ENCODE data around the gene GLIPR1L2. TPM values are rescaled to one million over a fixed set of nuclear protein-coding genes. Genes with fewer than 3 reads are reported as not detected.

Gene GLIPR1L2
- total RNA-seq, 1 experiment from 2014 or later, result 0.44 TPM

GRCh38 chr12:75479963-75480461 is 89.1 kb downstream of the GLIPR1L2 start:
- intact Hi-C loops (cut with micrococcal nuclease), result no loop called here
- no peak for DNase-seq (ENCODE audit: low read depth, low spot score)
- no peaks in the 10 kb centered on the region for H4K20me1 ChIP-seq (ENCODE audit: insufficient read depth)
- ChIA-PET CTCF (interaction anchor here (1.3 kb wide), 1 partner anchor 89 kb away, joined by 4 read pairs; the partner anchor contains the start of gene GLIPR1L2), RAD21 (ENCODE audit: low non-redundant PET in 1 of 2, low total read pairs in 2 of 2, uncharacterized antibody in 2 of 2, unreplicated experiment in 2 of 2) (no interaction called here), POLR2A (no interaction called here)
- no peak overlapping the region for H3K9ac ChIP-seq (ENCODE audit: low read length)
- no peaks in the 10 kb centered on the region for H3K9me2 ChIP-seq (ENCODE audit: insufficient read depth)
- no peak overlapping the region for H3K27ac ChIP-seq (ENCODE audit: low read depth, low read length)
- H3K4me3 ChIP-seq (replicated peaks in 1 of 2; ENCODE audit: low read depth in 1 of 2, low read length in 2 of 2), result no peak overlapping the region
- ATAC-seq, result no peak
- H3K27me3 ChIP-seq (ENCODE audit: insufficient read depth, low read length), result no peaks in the 10 kb centered on the region
- no peaks in the 10 kb centered on the region for H3K9me3 ChIP-seq (ENCODE audit: control insufficient read depth in 1 of 2, insufficient read depth in 1 of 2, low read depth in 1 of 2, low read length in 2 of 2)
- no peak overlapping the region for H3K4me2 ChIP-seq (ENCODE audit: low read length)
- BruUV-seq (replicated peaks), result no TSS peak
- no peak for TF ChIP-seq CEBPB (IDR thresholded peaks at IDR 0.05; ENCODE audit: low read depth)
- no peak for TF ChIP-seq CBX3 (IDR thresholded peaks at IDR 0.05; ENCODE audit: low read depth)
- TF ChIP-seq REST (IDR thresholded peaks at IDR 0.05; ENCODE audit: low read depth), result no peak
- no peak for TF ChIP-seq EZH2phosphoT487 (IDR thresholded peaks at IDR 0.05; ENCODE audit: borderline replicate concordance)
- TF ChIP-seq POLR2A (IDR thresholded peaks at IDR 0.05; ENCODE audit: borderline replicate concordance, extremely low read depth, insufficient read depth, insufficient read length), result no peak
- no peaks in the 10 kb centered on the region for H3K79me2 ChIP-seq (ENCODE audit: insufficient read depth, low read length)
- peaks cover 4 to 16% of the 10 kb centered on the region in 2 experiments for H3K4me1 ChIP-seq (ENCODE audit: control insufficient read depth in 1 of 2, insufficient read depth in 2 of 2, low read length in 2 of 2)
- no peaks in the 10 kb centered on the region for H3K36me3 ChIP-seq (ENCODE audit: control insufficient read depth in 1 of 2, insufficient read depth in 2 of 2, low read length in 2 of 2)
- no peak overlapping the region for H2AFZ ChIP-seq (ENCODE audit: low read depth, low read length, poor library complexity, severe bottlenecking)

- 0 out of 2 replicates have a peak, but pooled peaks have one; percentile 23 for ATAC-seq
- peak within 1 kb of the TSS; percentile 24; the same call in 1 of the 2 replicates for H3K4me2 ChIP-seq (ENCODE audit: low read length)
- no peak within 1 kb of the TSS for H3K27ac ChIP-seq (ENCODE audit: low read depth, low read length)
- no peak within 1 kb of the TSS for H2AFZ ChIP-seq (ENCODE audit: low read depth, low read length, poor library complexity, severe bottlenecking)
- DNase-seq (ENCODE audit: low read depth, low spot score), result no peak
- no peak within 1 kb of the TSS for H3K4me3 ChIP-seq (replicated peaks in 1 of 2; ENCODE audit: low read depth in 1 of 2, low read length in 2 of 2)
- peaks cover 6 to 16% of the 10 kb centered on the region in 2 experiments for H3K4me1 ChIP-seq (ENCODE audit: control insufficient read depth in 1 of 2, insufficient read depth in 2 of 2, low read length in 2 of 2)
- BruUV-seq (replicated peaks), result no TSS peak
- CTCF ChIA-PET, result no interaction called here
- RAD21 ChIA-PET (ENCODE audit: low non-redundant PET in 1 of 2, low total read pairs in 2 of 2, uncharacterized antibody in 2 of 2, unreplicated experiment in 2 of 2), result no interaction called here
- H3K36me3 ChIP-seq (ENCODE audit: control insufficient read depth in 1 of 2, insufficient read depth in 2 of 2, low read length in 2 of 2), result no peaks in the 10 kb centered on the region
- POLR2A ChIA-PET, result no interaction called here
- H3K9me3 ChIP-seq (ENCODE audit: control insufficient read depth in 1 of 2, insufficient read depth in 1 of 2, low read depth in 1 of 2, low read length in 2 of 2), result no peaks in the 10 kb centered on the region
- H4K20me1 ChIP-seq (ENCODE audit: insufficient read depth), result no peaks in the 10 kb centered on the region
- H3K9me2 ChIP-seq (ENCODE audit: insufficient read depth), result no peaks in the 10 kb centered on the region
- H3K9ac ChIP-seq (ENCODE audit: low read length), result no peak within 1 kb of the TSS
- intact Hi-C loops (cut with micrococcal nuclease), result no loop called here
- no peaks in the 10 kb centered on the region for H3K79me2 ChIP-seq (ENCODE audit: insufficient read depth, low read length)
- no peaks in the 10 kb centered on the region for H3K27me3 ChIP-seq (ENCODE audit: insufficient read depth, low read length)
- TF ChIP-seq TCF7L2 (IDR thresholded peaks at IDR 0.05; ENCODE audit: borderline replicate concordance, extremely low read depth, insufficient read depth, insufficient read length), result no peak
- no peak for TF ChIP-seq ELF1 (IDR thresholded peaks at IDR 0.05; ENCODE audit: borderline replicate concordance, low read depth)
- TF ChIP-seq FOSL1 (IDR thresholded peaks at IDR 0.05; ENCODE audit: low read depth), result no peak
- TF ChIP-seq ATF3 (IDR thresholded peaks at IDR 0.05), result no peak
- TF ChIP-seq CTCF (IDR thresholded peaks at IDR 0.05 in 2 of 3, conservative IDR thresholded peaks at IDR 0.05 in 1 of 3; ENCODE audit: borderline replicate concordance in 1 of 3, insufficient read depth in 1 of 3, low read depth in 2 of 3, low read length in 2 of 3), result no peak
- TF ChIP-seq YY1 (IDR thresholded peaks at IDR 0.05; ENCODE audit: extremely low read depth, insufficient replicate concordance, low read depth, low read length), result no peak
- TF ChIP-seq POLR2A (IDR thresholded peaks at IDR 0.05; ENCODE audit: borderline replicate concordance, extremely low read depth, insufficient read depth, insufficient read length), result no peak
- no peak for TF ChIP-seq ZFX (IDR thresholded peaks at IDR 0.05)
- TF ChIP-seq CEBPB (IDR thresholded peaks at IDR 0.05; ENCODE audit: low read depth), result peak; percentile 75
- no peak for TF ChIP-seq EZH2 (IDR thresholded peaks at IDR 0.05)
- no peak for TF ChIP-seq POLR2AphosphoS5 (IDR thresholded peaks at IDR 0.05; ENCODE audit: low read depth, low read length)
- no peak for TF ChIP-seq EGR1 (IDR thresholded peaks at IDR 0.05; ENCODE audit: low read depth)
- TF ChIP-seq CBX3 (IDR thresholded peaks at IDR 0.05; ENCODE audit: low read depth), result no peak
These were observed 89.6 kb downstream of the GLIPR1L2 start, which contains the start of gene GLIPR1 for GRCh38 chr12:75480469-75480949. TSS of gene GLIPR1 (plus strand) at chr12:75480755. CDS start at chr12:75480881, 126 bp downstream.
